SK-N-MC (cell line): ENCODE results near the gene INPP5A.
"Not testable (repeated sequence)": the region's sequence is repeated elsewhere in the genome, so short reads cannot be mapped to it uniquely, and the experiment has no call there.

Experiments used
- DNase-seq: peaks from one replicate; pipeline ENCODE4 v3.0.0-alpha.2; 2011; ENCODE audit warnings: low read depth, low spot score
- H3K27ac ChIP-seq: fragments of 200-600 bp; sonication (generic); 2 replicates; pipeline ENCODE4 v1.5.1; 2016; ENCODE audit warnings: mixed run types
- H3K36me3 ChIP-seq: fragments of 200-600 bp; sonication (generic); 2 replicates; pipeline ENCODE4 v1.6.1; 2017; ENCODE audit warnings: antibody characterized with exemption, low read length, mixed read lengths; ENCODE audit not compliant: insufficient read depth
- H3K4me3 ChIP-seq: fragments of 200-600 bp; sonication (generic); 2 replicates; pipeline ENCODE4 v1.5.1; 2016
- H3K9ac ChIP-seq: fragments of 200-600 bp; sonication (generic); 2 replicates; pipeline ENCODE4 v1.8.0; 2017; ENCODE audit warnings: mixed run types, mixed read lengths; ENCODE audit not compliant: insufficient read length
- H3K9me3 ChIP-seq: fragments of 200-600 bp; sonication (generic); 2 replicates; pipeline ENCODE4 v1.6.1; 2017; ENCODE audit warnings: low read depth, mild to moderate bottlenecking, antibody characterized with exemption, low read length, moderate library complexity, mixed read lengths
- EZH2 ChIP-seq: fragments of 200-600 bp; sonication (generic); IDR thresholded peaks from one replicate; pipeline ENCODE4 v1.6.1; 2017; ENCODE audit warnings: antibody characterized with exemption
- FOXP2 ChIP-seq: optimal IDR thresholded peaks from 2 replicates; pipeline ENCODE3; 2011; ENCODE audit warnings: mild to moderate bottlenecking, moderate library complexity; ENCODE audit not compliant: insufficient read depth; ENCODE audit errors: extremely low read length, control extremely low read depth
- POLR2AphosphoS5 ChIP-seq: IDR thresholded peaks from 2 replicates; pipeline ENCODE4 v1.6.1; 2012; ENCODE audit warnings: mild to moderate bottlenecking, low read depth, low read length, borderline replicate concordance

Gene INPP5A

DNA sequence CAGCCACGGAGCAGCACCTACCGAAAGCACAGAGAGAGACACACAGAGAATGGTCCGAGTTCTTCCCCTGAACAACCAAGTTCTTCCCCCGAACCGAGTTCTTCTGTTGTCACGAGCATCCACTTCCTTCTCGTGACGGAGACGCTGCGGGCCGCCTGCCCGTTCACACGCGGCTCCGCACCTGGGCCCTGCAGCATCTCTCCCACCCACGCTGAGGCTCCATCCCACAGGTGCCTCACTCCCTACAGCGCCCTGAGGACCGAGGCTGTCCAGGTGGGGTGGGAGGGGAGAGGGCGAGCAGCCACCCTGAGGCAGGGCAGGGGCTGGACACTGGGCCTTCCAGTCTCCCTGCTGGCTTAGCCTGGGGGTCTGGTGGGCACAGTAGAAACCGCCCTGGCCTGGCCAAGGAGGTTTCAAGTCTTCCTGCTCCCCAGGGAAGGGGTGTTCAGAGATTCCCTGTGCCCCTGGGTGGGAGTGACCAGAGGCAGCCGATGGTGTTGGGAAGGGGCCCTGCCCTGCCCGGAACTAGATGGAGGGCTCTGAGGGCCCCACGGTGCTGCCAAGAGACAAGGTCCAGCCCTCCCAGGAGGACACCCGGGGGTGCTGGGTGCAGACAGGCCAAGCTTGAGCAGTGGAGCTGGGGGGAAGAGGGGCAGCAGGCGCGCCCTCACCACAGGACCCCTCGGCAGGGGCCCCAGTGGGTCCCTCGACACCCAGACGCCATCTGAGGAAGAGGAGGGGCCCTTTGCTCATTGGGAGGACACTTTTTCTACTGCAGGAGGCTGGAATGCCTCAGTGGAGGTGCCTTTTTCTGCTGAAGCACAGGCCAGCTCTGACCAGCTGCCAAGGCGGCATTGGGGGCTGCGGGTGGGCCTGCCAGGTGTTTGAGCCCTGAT, 253.6 kb downstream of the INPP5A start:
- no peak overlapping the region for H3K4me3 ChIP-seq
- TF ChIP-seq FOXP2 (no peak), EZH2 (no peak), POLR2AphosphoS5 (no peak)

DNA sequence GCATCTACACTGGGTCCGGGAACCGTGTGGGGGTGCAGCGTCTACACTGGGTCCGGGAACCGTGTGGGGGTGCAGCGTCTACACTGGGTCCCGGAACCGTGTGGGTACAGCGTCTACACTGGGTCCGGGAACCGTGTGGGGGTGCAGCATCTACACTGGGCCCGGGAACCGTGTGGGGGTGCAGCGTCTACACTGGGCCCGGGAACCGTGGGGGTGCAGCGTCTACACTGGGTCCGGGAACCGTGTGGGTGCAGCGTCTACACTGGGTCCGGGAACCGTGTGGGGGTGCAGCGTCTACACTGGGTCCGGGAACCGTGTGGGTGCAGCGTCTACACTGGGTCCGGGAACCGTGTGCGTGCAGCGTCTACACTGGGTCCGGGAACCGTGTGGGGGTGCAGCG, 254.5 kb downstream of the INPP5A start:
- not testable (repeated sequence) for H3K4me3 ChIP-seq, H3K36me3 ChIP-seq, H3K9me3 ChIP-seq, DNase-seq, H3K9ac ChIP-seq, H3K27ac ChIP-seq

More for the DNA sequence above, 253.6 kb downstream of the INPP5A start:
- Histone ChIP-seq H3K9ac (no peak overlapping the region), H3K27ac (no peak overlapping the region), H3K36me3 (no peaks in the 10 kb centered on the region), H3K9me3 (no peaks in the 10 kb centered on the region)
- no peak for DNase-seq

DNA sequence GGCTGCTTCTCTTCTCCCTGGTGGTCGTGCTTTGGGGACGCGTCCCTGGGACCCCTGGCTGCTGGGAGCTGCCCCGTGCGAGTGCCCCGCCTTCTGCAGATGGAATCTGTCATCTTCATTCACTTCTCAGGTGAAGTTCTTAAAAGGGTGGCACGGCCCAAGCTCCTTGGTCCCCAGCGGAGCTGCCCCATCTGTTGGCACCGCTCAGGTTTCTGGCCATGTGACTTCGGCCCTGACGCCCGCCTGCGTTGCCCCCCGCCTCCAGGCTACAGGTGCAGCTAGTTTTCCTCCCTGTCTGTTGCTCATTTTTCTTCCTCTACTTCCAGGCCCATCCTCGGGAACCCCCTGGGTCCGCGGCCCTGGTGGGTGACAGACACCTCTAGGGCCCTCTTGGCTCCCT, 255.2 kb downstream of the INPP5A start:
- Histone ChIP-seq H3K36me3 (no peaks in the 10 kb centered on the region), H3K27ac (no peak overlapping the region), H3K4me3 (no peak overlapping the region), H3K9ac (no peak overlapping the region), H3K9me3 (no peaks in the 10 kb centered on the region)
- DNase-seq = no peak
- TF ChIP-seq EZH2 (no peak), POLR2AphosphoS5 (no peak), FOXP2 (no peak)

DNA sequence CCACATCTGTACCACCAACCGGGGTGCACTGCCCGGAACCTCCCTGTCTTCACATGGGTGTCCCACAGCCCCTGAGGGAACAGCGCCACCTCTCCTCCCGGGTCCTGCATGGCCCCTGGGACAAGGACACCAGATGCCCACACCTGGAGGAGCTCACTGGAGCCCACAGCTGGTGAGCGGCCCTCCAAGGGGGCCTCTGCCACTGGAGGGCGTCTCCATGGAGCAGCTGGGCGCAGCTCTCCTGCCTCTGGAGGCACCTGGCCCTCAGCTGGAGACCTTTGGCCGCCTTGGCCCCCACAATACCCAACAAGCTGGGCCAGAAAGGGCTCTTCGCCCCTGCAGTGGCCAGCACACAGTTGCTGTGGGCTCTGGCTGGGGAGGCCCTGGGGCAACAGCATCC, 255.6 kb downstream of the INPP5A start:
- Histone ChIP-seq H3K9me3 (no peaks in the 10 kb centered on the region), H3K4me3 (no peak overlapping the region), H3K9ac (no peak overlapping the region), H3K36me3 (no peaks in the 10 kb centered on the region), H3K27ac (no peak overlapping the region)
- no peak for TF ChIP-seq POLR2AphosphoS5
- TF ChIP-seq EZH2 = no peak
- no peak for TF ChIP-seq FOXP2
- DNase-seq = no peak

DNA sequence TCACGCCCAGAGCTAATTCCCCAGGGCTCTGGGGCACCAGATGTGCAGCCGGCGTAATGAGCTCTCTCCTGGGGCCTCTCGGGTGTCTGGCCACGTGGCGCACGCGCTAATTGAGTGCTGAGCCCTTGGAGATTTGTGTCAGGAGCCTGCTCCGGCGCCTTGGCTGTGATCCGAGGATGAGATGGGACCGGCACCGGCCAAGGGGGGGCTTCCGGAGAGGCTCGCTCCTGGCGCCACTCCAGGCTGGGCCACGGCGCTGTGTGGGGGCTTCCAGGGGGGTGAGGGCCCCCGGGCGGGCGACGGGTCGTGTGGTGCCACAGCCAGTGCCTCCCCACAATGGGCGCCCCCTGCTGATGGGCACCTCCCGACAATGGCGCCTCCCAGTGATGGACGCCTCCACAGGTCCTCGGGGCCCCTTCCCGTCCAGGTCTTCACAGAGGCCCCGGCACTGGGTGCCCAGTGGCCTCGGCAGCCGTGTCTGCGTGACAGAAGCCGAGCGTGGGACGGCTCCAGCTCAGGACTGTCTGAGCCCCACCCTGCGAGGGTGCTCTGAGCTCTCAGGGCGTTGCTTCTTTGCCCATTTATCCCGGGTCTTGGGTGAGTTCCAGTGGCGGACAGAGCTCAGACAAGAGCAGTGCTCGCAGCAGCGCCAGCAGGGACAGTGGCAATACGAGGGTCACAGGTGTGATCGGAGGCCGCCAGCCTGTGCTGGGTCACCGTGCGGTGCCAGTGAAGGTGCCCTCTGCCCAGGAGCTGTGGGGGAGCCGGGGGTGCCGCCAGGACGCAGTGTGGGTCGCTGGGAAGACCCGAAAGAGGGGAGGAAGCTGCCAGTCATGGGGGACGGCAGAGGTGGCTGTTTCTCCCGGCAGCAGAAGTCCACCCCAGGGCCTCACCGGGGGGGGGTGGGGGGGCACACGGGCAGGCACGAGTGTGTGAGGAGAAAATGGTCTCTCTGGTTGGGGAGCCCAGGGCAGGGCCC, 256.6 kb downstream of the INPP5A start:
- H3K36me3 ChIP-seq = no peaks in the 10 kb centered on the region
- no peaks in the 10 kb centered on the region for H3K9me3 ChIP-seq
- no peak overlapping the region for H3K4me3 ChIP-seq
- H3K9ac ChIP-seq = no peak overlapping the region
- no peak for DNase-seq
- TF ChIP-seq POLR2AphosphoS5 (no peak), FOXP2 (no peak)
- H3K27ac ChIP-seq = no peak overlapping the region

DNA sequence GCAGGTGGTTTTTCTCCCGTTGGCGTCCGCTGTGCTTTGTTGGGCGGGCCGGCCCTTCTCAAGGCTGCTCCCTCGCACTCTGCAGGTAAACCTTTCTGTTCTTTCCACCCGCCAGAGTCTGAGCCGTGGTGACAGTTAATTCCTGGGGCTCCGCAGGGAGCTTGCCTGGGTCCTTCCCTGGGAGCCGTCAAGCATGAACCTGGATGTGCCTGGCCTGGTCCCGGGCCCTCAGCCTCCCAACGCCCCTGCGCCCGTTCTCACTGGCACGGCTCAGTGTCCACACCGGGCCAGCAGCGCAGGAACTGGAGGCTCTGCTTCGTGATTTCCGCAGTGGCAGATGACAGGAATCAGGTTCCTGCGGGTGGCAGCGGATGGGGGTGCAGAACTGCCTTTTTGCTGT, 259.3 kb downstream of the INPP5A start:
- DNase-seq = no peak
- H3K27ac ChIP-seq = no peak overlapping the region
- no peak overlapping the region for H3K4me3 ChIP-seq
- TF ChIP-seq POLR2AphosphoS5 (no peak), FOXP2 (no peak), EZH2 (no peak)
- no peak overlapping the region for H3K9ac ChIP-seq
- no peaks in the 10 kb centered on the region for H3K9me3 ChIP-seq
- H3K36me3 ChIP-seq = no peaks in the 10 kb centered on the region

DNA sequence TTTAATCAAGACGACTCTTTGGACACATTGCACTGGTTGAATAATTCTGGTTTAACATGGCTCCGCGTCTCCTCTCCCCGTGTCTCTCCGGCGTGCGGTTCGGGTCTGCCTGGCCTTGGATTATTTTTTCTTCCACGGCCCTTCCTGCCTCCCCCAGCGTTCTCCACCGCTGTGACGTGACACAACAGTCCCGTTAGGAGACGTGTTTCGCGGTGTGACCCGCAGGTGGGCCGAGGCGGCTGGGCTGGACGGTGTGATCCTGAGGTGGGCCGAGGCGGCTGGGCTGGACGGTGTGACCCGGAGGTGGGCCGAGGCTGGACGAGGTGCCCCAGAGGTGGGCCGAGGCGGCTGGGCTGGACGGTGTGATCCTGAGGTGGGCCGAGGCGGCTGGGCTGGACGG, 260.4 kb downstream of the INPP5A start:
- H3K9ac ChIP-seq, DNase-seq, H3K27ac ChIP-seq, H3K36me3 ChIP-seq, H3K9me3 ChIP-seq, H3K4me3 ChIP-seq: not testable (repeated sequence)

DNA sequence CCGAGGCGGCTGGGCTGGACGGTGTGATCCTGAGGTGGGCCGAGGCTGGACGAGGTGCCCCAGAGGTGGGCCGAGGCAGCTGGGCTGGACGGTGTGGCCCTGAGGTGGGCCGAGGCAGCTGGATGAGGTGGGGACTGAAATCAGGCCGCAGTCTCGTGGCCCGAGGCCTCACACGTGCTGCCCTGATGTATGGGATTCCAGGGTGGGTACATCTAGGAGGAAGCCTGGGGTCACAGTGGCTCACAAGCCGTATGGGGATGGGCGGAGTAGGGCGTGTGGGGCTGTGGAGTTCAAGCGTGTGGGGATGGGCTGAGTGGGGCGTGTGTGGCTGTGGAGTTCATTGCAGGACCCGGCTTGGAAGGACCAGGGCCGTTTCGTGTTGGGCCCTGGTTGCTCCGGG, 260.8 kb downstream of the INPP5A start:
- no peak for TF ChIP-seq POLR2AphosphoS5
- Histone ChIP-seq H3K4me3 (no peak overlapping the region), H3K36me3 (no peaks in the 10 kb centered on the region), H3K9me3 (no peaks in the 10 kb centered on the region), H3K9ac (no peak overlapping the region), H3K27ac (no peak overlapping the region)
- DNase-seq = no peak

DNA sequence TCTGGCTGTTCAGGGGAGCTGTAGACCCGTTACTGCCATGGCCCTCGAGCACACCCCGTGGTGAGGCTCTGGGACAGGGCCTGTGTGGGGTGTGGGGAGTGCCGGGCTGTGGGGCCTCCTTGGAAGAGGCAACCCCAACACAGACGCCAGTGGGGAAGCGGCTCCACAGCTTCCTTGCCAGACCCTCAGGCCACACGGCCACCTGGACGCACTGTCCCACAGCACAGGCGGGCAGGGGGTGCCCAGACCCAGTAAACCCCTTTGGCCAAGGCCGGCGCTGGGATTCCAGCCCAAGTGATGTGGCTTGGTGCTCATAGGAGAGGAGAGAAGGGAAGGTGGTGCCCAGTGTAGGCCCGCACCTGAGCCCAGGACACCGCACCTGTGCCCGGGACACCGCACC, 261.3 kb downstream of the INPP5A start:
- no peak overlapping the region for H3K9ac ChIP-seq
- TF ChIP-seq EZH2 (no peak), POLR2AphosphoS5 (no peak), FOXP2 (no peak)
- no peak for DNase-seq
- H3K36me3 ChIP-seq = no peaks in the 10 kb centered on the region
- H3K27ac ChIP-seq = no peak overlapping the region
- no peak overlapping the region for H3K4me3 ChIP-seq
- H3K9me3 ChIP-seq = no peaks in the 10 kb centered on the region
